Keratinocyte (primary cell): Measurements from ENCODE around the gene CLMN. TPM values are rescaled to one million over a fixed set of nuclear protein-coding genes. Genes with fewer than 3 reads are reported as not detected.

Experiments used
- DNase-seq: peaks from one replicate; pipeline ENCODE4 v3.0.0-alpha.2; 2011; ENCODE audit warnings: low read depth, missing footprints, low spot score
- FAIRE-seq: peaks from 2 replicates; lab custom pipeline; 2011; peaks lifted over from hg19 to GRCh38; lab: Jason Lieb, UNC
- H2AFZ ChIP-seq: 2 replicates; pipeline ENCODE4 v1.6.0; 2012; ENCODE audit warnings: low read length, control low read depth, inconsistent platforms; ENCODE audit not compliant: control insufficient read depth
- H3K27ac ChIP-seq: 2 replicates; pipeline ENCODE4 v1.5.1; 2011; ENCODE audit warnings: low read length; ENCODE audit not compliant: control insufficient read depth, insufficient read depth
- H3K27me3 ChIP-seq: 3 replicates; pipeline ENCODE4 v1.6.0; 2011; ENCODE audit warnings: low read length; ENCODE audit not compliant: control insufficient read depth, insufficient read depth; ENCODE audit errors: extremely low read depth
- H3K36me3 ChIP-seq, 2 experiments: 2 replicates in 1 of 2; 3 replicates in 1 of 2; pipeline ENCODE4 v1.5.1; 2011; ENCODE audit warnings: low read length in 2 of 2, mild to moderate bottlenecking in 1 of 2; ENCODE audit not compliant: control insufficient read depth in 2 of 2, insufficient read depth in 2 of 2; ENCODE audit errors: extremely low read depth in 1 of 2
- H3K4me1 ChIP-seq: 3 replicates; pipeline ENCODE4 v1.5.1; 2011; ENCODE audit warnings: low read length; ENCODE audit not compliant: control insufficient read depth, insufficient read depth; ENCODE audit errors: extremely low read depth
- H3K4me2 ChIP-seq: 3 replicates; pipeline ENCODE4 v1.6.0; 2011; ENCODE audit warnings: low read depth, low read length; ENCODE audit not compliant: control insufficient read depth, insufficient read depth; ENCODE audit errors: extremely low read depth
- H3K4me3 ChIP-seq, 3 experiments: fragments of 200-600 bp in 1 of 3; sonication (generic) in 1 of 3; 2 replicates in 2 of 3; 3 replicates in 1 of 3; pipeline ENCODE4 v1.5.1; 2011 to 2016; ENCODE audit warnings: low read length in 3 of 3, mild to moderate bottlenecking in 3 of 3, control low read depth in 2 of 3, inconsistent platforms in 1 of 3, low read depth in 1 of 3, mixed read lengths in 1 of 3, mixed run types in 1 of 3, moderate library complexity in 1 of 3; ENCODE audit not compliant: control insufficient read depth in 2 of 3, insufficient read depth in 2 of 3; ENCODE audit errors: extremely low read depth in 1 of 3
- H3K79me2 ChIP-seq: 2 replicates; pipeline ENCODE4 v1.6.0; 2012; ENCODE audit warnings: low read length; ENCODE audit not compliant: control insufficient read depth, insufficient read depth
- H3K9ac ChIP-seq: 3 replicates; pipeline ENCODE4 v1.6.0; 2011; ENCODE audit warnings: low read length; ENCODE audit not compliant: control insufficient read depth, insufficient read depth; ENCODE audit errors: extremely low read depth
- H3K9me1 ChIP-seq: 3 replicates; pipeline ENCODE4 v1.6.0; 2011; ENCODE audit warnings: low read length; ENCODE audit not compliant: control insufficient read depth, insufficient read depth; ENCODE audit errors: extremely low read depth
- H3K9me3 ChIP-seq: 2 replicates; pipeline ENCODE4 v1.5.1; 2012; ENCODE audit warnings: low read depth, low read length; ENCODE audit not compliant: control insufficient read depth
- H4K20me1 ChIP-seq: 3 replicates; pipeline ENCODE4 v1.6.0; 2011; ENCODE audit warnings: low read length; ENCODE audit not compliant: control insufficient read depth, insufficient read depth; ENCODE audit errors: extremely low read depth
- EZH2 ChIP-seq: IDR thresholded peaks from one replicate; pipeline ENCODE4 v1.6.1; 2012; ENCODE audit warnings: inconsistent platforms, mild to moderate bottlenecking, low read length, moderate library complexity
- dilution Hi-C: fragments of 300-500 bp; cut with MboI; formaldehyde crosslinking; loops from one replicate; pipeline ENCODE4 v1.7.0; 2020; ENCODE audit warnings: low sequenced_read_pairs; ENCODE audit not compliant: extremely low pct_ligation_motif_present
- polyA plus RNA-seq, 5 experiments: library from polyadenylated mRNA; depleted of rRNA in 3 of 5; stranded (reverse) in 3 of 5; stranded (forward) in 1 of 5; unstranded in 1 of 5; fragments of >200 nt; gene quantifications; 1 replicate in 1 of 5; 2 replicates in 3 of 5; 3 replicates in 1 of 5; pipeline versions ENCODE4 v1.2.1 to v1.2.3, GENCODE V29; 2011 to 2012; ENCODE audit warnings: missing spikeins in 2 of 5, low read depth in 1 of 5, low replicate concordance in 1 of 5
- TF ChIP-seq, protein P1 (sequence below), 3 experiments: IDR thresholded peaks in 1 of 3; conservative IDR thresholded peaks in 1 of 3; optimal IDR thresholded peaks in 1 of 3; 2 replicates in 2 of 3; 3 replicates in 1 of 3; pipeline versions ENCODE3 to v1.5.1; 2011; ENCODE audit warnings: low read length in 3 of 3, mild to moderate bottlenecking in 3 of 3, moderate library complexity in 2 of 3, control low read depth in 1 of 3, inconsistent platforms in 1 of 3; ENCODE audit not compliant: insufficient read depth in 2 of 3; ENCODE audit errors: extremely low read depth in 1 of 3

Gene CLMN
- polyA plus RNA-seq, 1 donor (not counting 4 experiments of a cell fraction or from before 2014, with no cell fraction given), result 6.1 TPM

DNA sequence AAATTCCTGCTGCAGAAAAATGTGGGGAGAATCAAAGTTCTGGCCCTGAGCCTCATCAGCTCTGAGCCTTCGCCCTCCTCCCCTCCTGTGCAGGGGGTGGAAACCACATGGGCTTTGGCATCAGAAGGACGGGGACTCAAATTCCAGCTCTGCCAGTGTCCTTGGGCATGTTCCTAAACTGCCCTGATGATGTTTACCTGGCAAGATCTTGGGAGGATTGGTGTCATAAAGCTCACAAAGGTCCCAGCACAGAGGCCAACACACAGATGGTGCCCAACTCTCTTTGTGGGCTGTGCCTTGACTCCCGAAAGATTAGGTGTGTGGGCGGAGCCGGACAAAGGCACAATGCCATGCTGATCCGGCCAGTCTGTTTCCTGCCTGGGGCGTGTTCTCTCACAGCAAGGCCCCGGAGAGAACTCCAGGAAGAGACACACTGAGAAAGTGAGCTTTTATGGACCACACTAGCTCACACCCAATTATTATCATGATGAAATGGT lies 20.5 kb upstream of the CLMN start:
- H3K9me1 ChIP-seq, result no peaks in the 10 kb centered on the region
- dilution Hi-C loops, result no loop called here
- no peak overlapping the region for H3K4me3 ChIP-seq
- no peak overlapping the region for H3K9ac ChIP-seq
- no peaks in the 10 kb centered on the region for H3K36me3 ChIP-seq
- H3K27me3 ChIP-seq, result peaks cover 18% of the 10 kb centered on the region
- H4K20me1 ChIP-seq, result no peaks in the 10 kb centered on the region
- H3K9me3 ChIP-seq, result peaks cover 2% of the 10 kb centered on the region
- TF ChIP-seq, protein P1, sequence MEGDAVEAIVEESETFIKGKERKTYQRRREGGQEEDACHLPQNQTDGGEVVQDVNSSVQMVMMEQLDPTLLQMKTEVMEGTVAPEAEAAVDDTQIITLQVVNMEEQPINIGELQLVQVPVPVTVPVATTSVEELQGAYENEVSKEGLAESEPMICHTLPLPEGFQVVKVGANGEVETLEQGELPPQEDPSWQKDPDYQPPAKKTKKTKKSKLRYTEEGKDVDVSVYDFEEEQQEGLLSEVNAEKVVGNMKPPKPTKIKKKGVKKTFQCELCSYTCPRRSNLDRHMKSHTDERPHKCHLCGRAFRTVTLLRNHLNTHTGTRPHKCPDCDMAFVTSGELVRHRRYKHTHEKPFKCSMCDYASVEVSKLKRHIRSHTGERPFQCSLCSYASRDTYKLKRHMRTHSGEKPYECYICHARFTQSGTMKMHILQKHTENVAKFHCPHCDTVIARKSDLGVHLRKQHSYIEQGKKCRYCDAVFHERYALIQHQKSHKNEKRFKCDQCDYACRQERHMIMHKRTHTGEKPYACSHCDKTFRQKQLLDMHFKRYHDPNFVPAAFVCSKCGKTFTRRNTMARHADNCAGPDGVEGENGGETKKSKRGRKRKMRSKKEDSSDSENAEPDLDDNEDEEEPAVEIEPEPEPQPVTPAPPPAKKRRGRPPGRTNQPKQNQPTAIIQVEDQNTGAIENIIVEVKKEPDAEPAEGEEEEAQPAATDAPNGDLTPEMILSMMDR (optimal IDR thresholded peaks at IDR 0.05 in 1 of 3, IDR thresholded peaks at IDR 0.05 in 1 of 3, conservative IDR thresholded peaks at IDR 0.05 in 1 of 3; ENCODE audit: extremely low read depth in 1 of 3, insufficient read depth in 2 of 3, low read length in 3 of 3), result no peak
- TF ChIP-seq EZH2, result no peak
- no peak overlapping the region for H3K27ac ChIP-seq
- peaks cover 4% of the 10 kb centered on the region for H3K4me1 ChIP-seq
- peak overlapping the region; percentile 34 for H2AFZ ChIP-seq
- DNase-seq, result no peak
- peak; percentile 51 for FAIRE-seq
- no peak overlapping the region for H3K4me2 ChIP-seq
- no peaks in the 10 kb centered on the region for H3K79me2 ChIP-seq

- DNase-seq, result no peak
- H3K4me3 ChIP-seq, result no peak overlapping the region
- H3K9me3 ChIP-seq, result peaks cover 2% of the 10 kb centered on the region
- no peaks in the 10 kb centered on the region for H3K79me2 ChIP-seq
- no peak overlapping the region for H3K4me2 ChIP-seq
- dilution Hi-C loops, result no loop called here
- H4K20me1 ChIP-seq, result no peaks in the 10 kb centered on the region
- no peaks in the 10 kb centered on the region for H3K9me1 ChIP-seq
- peaks cover 4% of the 10 kb centered on the region for H3K4me1 ChIP-seq
- H3K27me3 ChIP-seq, result peaks cover 18% of the 10 kb centered on the region
- H3K27ac ChIP-seq, result no peak overlapping the region
- H2AFZ ChIP-seq, result peak overlapping the region; percentile 9
- TF ChIP-seq EZH2, result no peak
- TF ChIP-seq, protein P1 (optimal IDR thresholded peaks at IDR 0.05 in 1 of 3, IDR thresholded peaks at IDR 0.05 in 1 of 3, conservative IDR thresholded peaks at IDR 0.05 in 1 of 3; ENCODE audit: extremely low read depth in 1 of 3, insufficient read depth in 2 of 3, low read length in 3 of 3), result no peak
- no peak for FAIRE-seq
- no peaks in the 10 kb centered on the region for H3K36me3 ChIP-seq
- H3K9ac ChIP-seq, result no peak overlapping the region
These were observed 19.7 kb upstream of the CLMN start for GRCh38 chr14:95339301-95339865.
